ENCODE measurements around the gene GNRHR. TPM values are rescaled to one million over a fixed set of nuclear protein-coding genes. Genes with fewer than 3 reads are reported as not detected.
"Not testable (repeated sequence)": the region's sequence is repeated elsewhere in the genome, so short reads cannot be mapped to it uniquely, and the experiment has no call there.

The GNRHR gene
- total RNA-seq, 1 donor, result not detected

GRCh38 chr4:67746797-67747495, 7.2 kb downstream of the GNRHR start:
- Histone ChIP-seq H3K4me3 (ENCODE audit: low read length) (no peak overlapping the region), H3K9me3 (ENCODE audit: low read depth, low read length) (no peaks in the 10 kb centered on the region), H3K27me3 (ENCODE audit: insufficient read depth, low read length) (no peaks in the 10 kb centered on the region), H3K4me1 (ENCODE audit: insufficient read depth, low read length) (no peaks in the 10 kb centered on the region)

GRCh38 chr4:67744561-67745283, 9.5 kb downstream of the GNRHR start:
- Histone ChIP-seq H3K4me1 (ENCODE audit: insufficient read depth, low read length) (no peaks in the 10 kb centered on the region), H3K4me3 (ENCODE audit: low read length) (no peak overlapping the region), H3K27me3 (ENCODE audit: insufficient read depth, low read length) (no peaks in the 10 kb centered on the region), H3K9me3 (ENCODE audit: low read depth, low read length) (no peaks in the 10 kb centered on the region)

- no peaks in the 10 kb centered on the region for H3K9me3 ChIP-seq (ENCODE audit: low read depth, low read length)
- no peaks in the 10 kb centered on the region for H3K4me1 ChIP-seq (ENCODE audit: insufficient read depth, low read length)
- H3K27me3 ChIP-seq (ENCODE audit: insufficient read depth, low read length), result no peaks in the 10 kb centered on the region
- H3K4me3 ChIP-seq (ENCODE audit: low read length), result no peak overlapping the region
Observed at GRCh38 chr4:67743194-67743593, 11.0 kb downstream of the GNRHR start.

GRCh38 chr4:67736262-67736661, 17.9 kb downstream of the GNRHR start:
- Histone ChIP-seq H3K9me3 (ENCODE audit: low read depth, low read length) (no peaks in the 10 kb centered on the region), H3K27me3 (ENCODE audit: insufficient read depth, low read length) (no peaks in the 10 kb centered on the region), H3K4me3 (ENCODE audit: low read length) (no peak overlapping the region), H3K4me1 (ENCODE audit: insufficient read depth, low read length) (no peaks in the 10 kb centered on the region)

- Histone ChIP-seq H3K4me3 (ENCODE audit: low read length) (no peak overlapping the region), H3K9me3 (ENCODE audit: low read depth, low read length) (no peaks in the 10 kb centered on the region), H3K4me1 (ENCODE audit: insufficient read depth, low read length) (no peaks in the 10 kb centered on the region), H3K27me3 (ENCODE audit: insufficient read depth, low read length) (no peaks in the 10 kb centered on the region)
Observed at GRCh38 chr4:67735325-67735724, 18.9 kb downstream of the GNRHR start.

- not testable (repeated sequence) for H3K4me3 ChIP-seq (ENCODE audit: low read length); H3K9me3 ChIP-seq (ENCODE audit: low read depth, low read length); H3K4me1 ChIP-seq (ENCODE audit: insufficient read depth, low read length); H3K27me3 ChIP-seq (ENCODE audit: insufficient read depth, low read length)
Observed at GRCh38 chr4:67730511-67730910, 23.7 kb downstream of the GNRHR start.

GRCh38 chr4:67727124-67727850, 26.9 kb downstream of the GNRHR start:
- H3K9me3 ChIP-seq (ENCODE audit: low read depth, low read length), result no peaks in the 10 kb centered on the region
- peaks cover 6% of the 10 kb centered on the region for H3K4me1 ChIP-seq (ENCODE audit: insufficient read depth, low read length)
- no peaks in the 10 kb centered on the region for H3K27me3 ChIP-seq (ENCODE audit: insufficient read depth, low read length)
- H3K4me3 ChIP-seq (ENCODE audit: low read length), result no peak overlapping the region

GRCh38 chr4:67725981-67726380, 28.2 kb downstream of the GNRHR start:
- H3K4me3 ChIP-seq (ENCODE audit: low read length), result no peak overlapping the region
- no peaks in the 10 kb centered on the region for H3K9me3 ChIP-seq (ENCODE audit: low read depth, low read length)
- no peaks in the 10 kb centered on the region for H3K27me3 ChIP-seq (ENCODE audit: insufficient read depth, low read length)
- H3K4me1 ChIP-seq (ENCODE audit: insufficient read depth, low read length), result peaks cover 6% of the 10 kb centered on the region

GRCh38 chr4:67725132-67725531, 29.1 kb downstream of the GNRHR start:
- H3K27me3 ChIP-seq (ENCODE audit: insufficient read depth, low read length), result no peaks in the 10 kb centered on the region
- H3K4me1 ChIP-seq (ENCODE audit: insufficient read depth, low read length), result peaks cover 6% of the 10 kb centered on the region
- H3K9me3 ChIP-seq (ENCODE audit: low read depth, low read length), result no peaks in the 10 kb centered on the region
- no peak overlapping the region for H3K4me3 ChIP-seq (ENCODE audit: low read length)

- Histone ChIP-seq H3K4me1 (ENCODE audit: insufficient read depth, low read length) (peaks cover 6% of the 10 kb centered on the region), H3K9me3 (ENCODE audit: low read depth, low read length) (no peaks in the 10 kb centered on the region), H3K27me3 (ENCODE audit: insufficient read depth, low read length) (no peaks in the 10 kb centered on the region)
Observed at GRCh38 chr4:67723949-67724348, 30.2 kb downstream of the GNRHR start.

GRCh38 chr4:67723341-67723740, 30.8 kb downstream of the GNRHR start:
- Histone ChIP-seq H3K4me3 (ENCODE audit: low read length) (no peak overlapping the region), H3K27me3 (ENCODE audit: insufficient read depth, low read length) (no peaks in the 10 kb centered on the region), H3K4me1 (ENCODE audit: insufficient read depth, low read length) (peaks cover 6% of the 10 kb centered on the region), H3K9me3 (ENCODE audit: low read depth, low read length) (no peaks in the 10 kb centered on the region)

More at GRCh38 chr4:67723949-67724348, 30.2 kb downstream of the GNRHR start:
- no peak overlapping the region for H3K4me3 ChIP-seq (ENCODE audit: low read length)

GRCh38 chr4:67721770-67722597, 32.2 kb downstream of the GNRHR start:
- Histone ChIP-seq H3K27me3 (ENCODE audit: insufficient read depth, low read length) (no peaks in the 10 kb centered on the region), H3K4me3 (ENCODE audit: low read length) (no peak overlapping the region), H3K9me3 (ENCODE audit: low read depth, low read length) (no peaks in the 10 kb centered on the region), H3K4me1 (ENCODE audit: insufficient read depth, low read length) (peaks cover 2% of the 10 kb centered on the region)

- no peaks in the 10 kb centered on the region for H3K9me3 ChIP-seq (ENCODE audit: low read depth, low read length)
- H3K27me3 ChIP-seq (ENCODE audit: insufficient read depth, low read length), result no peaks in the 10 kb centered on the region
- H3K4me3 ChIP-seq (ENCODE audit: low read length), result no peak overlapping the region
- H3K4me1 ChIP-seq (ENCODE audit: insufficient read depth, low read length), result no peaks in the 10 kb centered on the region
Observed at GRCh38 chr4:67721315-67721769, 32.8 kb downstream of the GNRHR start.

- Histone ChIP-seq H3K4me3 (ENCODE audit: low read length) (no peak overlapping the region), H3K9me3 (ENCODE audit: low read depth, low read length) (no peaks in the 10 kb centered on the region), H3K27me3 (ENCODE audit: insufficient read depth, low read length) (no peaks in the 10 kb centered on the region), H3K4me1 (ENCODE audit: insufficient read depth, low read length) (no peaks in the 10 kb centered on the region)
Observed at GRCh38 chr4:67719953-67720617, 34.1 kb downstream of the GNRHR start.
